Stimulated activated CD4-positive, alpha-beta T cell treated with anti-CD3 and anti-CD28 coated beads, TNF-alpha, amount 100 ng/mL, for 1 hour (primary cell): ENCODE results near the gene ADRA2C.

Experiments used
- DNase-seq, 3 donors: peaks; one replicate each; pipeline ENCODE4 v3.0.0-alpha.2; 2020; ENCODE audit warnings: low read depth in 3 of 3, low spot score in 1 of 3

ADRA2C gene

GRCh38 chr4:3756343-3757059 lies 9.7 kb upstream of the ADRA2C start:
- no peak for DNase-seq

GRCh38 chr4:3759236-3759635 lies 6.9 kb upstream of the ADRA2C start:
- no peak for DNase-seq

GRCh38 chr4:3760346-3760745 lies 5.8 kb upstream of the ADRA2C start:
- no peak for DNase-seq

- DNase-seq: no peak
Measured at GRCh38 chr4:3760841-3761240, 5.3 kb upstream of the ADRA2C start.

GRCh38 chr4:3762264-3762663 lies 3.9 kb upstream of the ADRA2C start:
- DNase-seq: no peak

GRCh38 chr4:3762753-3763549 lies 3.2 kb upstream of the ADRA2C start:
- no peak for DNase-seq

- no peak for DNase-seq
Measured at GRCh38 chr4:3765271-3766035, 732 bp upstream of the ADRA2C start.

GRCh38 chr4:3766785-3767569 lies 792 bp downstream of the ADRA2C start:
- DNase-seq: no peak

- no peak for DNase-seq
Measured at GRCh38 chr4:3767570-3768288, 1.5 kb downstream of the ADRA2C start.

GRCh38 chr4:3768842-3769641 lies 2.9 kb downstream of the ADRA2C start:
- no peak for DNase-seq

- no peak for DNase-seq
Measured at GRCh38 chr4:3769642-3770184, 3.5 kb downstream of the ADRA2C start.

GRCh38 chr4:3770323-3771163 lies 4.4 kb downstream of the ADRA2C start:
- no peak for DNase-seq

- DNase-seq: no peak
Measured at GRCh38 chr4:3771164-3771809, 5.1 kb downstream of the ADRA2C start.

- DNase-seq: no peak
Measured at GRCh38 chr4:3771939-3772495, 5.8 kb downstream of the ADRA2C start.

- DNase-seq: no peak
Measured at GRCh38 chr4:3772632-3773031, 6.4 kb downstream of the ADRA2C start.

- no peak for DNase-seq
Measured at GRCh38 chr4:3773552-3774001, 7.4 kb downstream of the ADRA2C start.

- no peak for DNase-seq
Measured at GRCh38 chr4:3774253-3774883, 8.2 kb downstream of the ADRA2C start.
